Activated naive CD4-positive, alpha-beta T cell treated with anti-CD3 and anti-CD28 coated beads, Interleukin-2, amount 10 ng/mL, durations not matched to agents 7 days and 5 days (primary cell): ENCODE data around the gene ASTN2.

Source experiments
- CTCF ChIA-PET: fragments of 350-600 bp; sonication (Branson Sonifier 250); formaldehyde crosslinking; loops from one replicate; lab custom pipeline; 2021; ENCODE audit warnings: antibody characterized with exemption; lab: Charles Lee
- DNase-seq: peaks from one replicate; pipeline ENCODE4 v3.0.0-alpha.2; 2020
- H3K27ac Mint-ChIP-seq: one replicate; pipeline ENCODE4 v1.8.0; 2021; ENCODE audit warnings: mild to moderate bottlenecking, moderate library complexity, mixed read lengths
- H3K27me3 Mint-ChIP-seq: one replicate; pipeline ENCODE4 v1.8.0; 2021; ENCODE audit warnings: mild to moderate bottlenecking, mixed read lengths
- H3K36me3 Mint-ChIP-seq: one replicate; pipeline ENCODE4 v1.8.0; 2021; ENCODE audit warnings: mixed read lengths
- H3K4me1 Mint-ChIP-seq: one replicate; pipeline ENCODE4 v1.8.0; 2021; ENCODE audit warnings: mixed read lengths
- H3K4me3 Mint-ChIP-seq: one replicate; pipeline ENCODE4 v1.8.0; 2021; ENCODE audit warnings: mild to moderate bottlenecking, moderate library complexity, mixed read lengths
- H3K9me3 Mint-ChIP-seq: one replicate; pipeline ENCODE4 v1.8.0; 2021; ENCODE audit warnings: mixed read lengths

The ASTN2 gene

DNA sequence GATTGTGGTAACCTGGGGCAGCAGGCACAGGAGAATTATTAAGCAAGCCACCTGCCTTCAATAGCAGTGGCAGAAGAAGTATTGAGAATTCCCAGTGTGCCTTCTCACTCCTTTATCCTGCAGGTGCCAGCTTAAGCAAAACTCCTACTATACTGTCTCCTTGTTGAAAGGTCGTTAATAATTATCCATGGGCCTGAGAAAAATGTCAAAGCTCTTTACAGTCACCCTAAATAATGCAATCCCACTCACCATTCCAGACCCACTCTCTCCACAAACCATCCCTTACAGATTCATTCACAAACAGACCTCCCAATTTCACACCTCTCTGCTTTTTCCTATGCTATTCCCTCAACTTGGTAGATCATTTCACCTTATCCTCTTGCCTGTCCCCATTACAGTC is 889.2 kb downstream of the ASTN2 start:
- CTCF ChIA-PET = no interaction called here
- Mint-ChIP-seq H3K4me1 (no peaks in the 10 kb centered on the region), H3K36me3 (no peaks in the 10 kb centered on the region), H3K9me3 (peaks cover 8% of the 10 kb centered on the region), H3K27ac (no peak overlapping the region), H3K27me3 (no peaks in the 10 kb centered on the region), H3K4me3 (no peak overlapping the region)
- DNase-seq = no peak

DNA sequence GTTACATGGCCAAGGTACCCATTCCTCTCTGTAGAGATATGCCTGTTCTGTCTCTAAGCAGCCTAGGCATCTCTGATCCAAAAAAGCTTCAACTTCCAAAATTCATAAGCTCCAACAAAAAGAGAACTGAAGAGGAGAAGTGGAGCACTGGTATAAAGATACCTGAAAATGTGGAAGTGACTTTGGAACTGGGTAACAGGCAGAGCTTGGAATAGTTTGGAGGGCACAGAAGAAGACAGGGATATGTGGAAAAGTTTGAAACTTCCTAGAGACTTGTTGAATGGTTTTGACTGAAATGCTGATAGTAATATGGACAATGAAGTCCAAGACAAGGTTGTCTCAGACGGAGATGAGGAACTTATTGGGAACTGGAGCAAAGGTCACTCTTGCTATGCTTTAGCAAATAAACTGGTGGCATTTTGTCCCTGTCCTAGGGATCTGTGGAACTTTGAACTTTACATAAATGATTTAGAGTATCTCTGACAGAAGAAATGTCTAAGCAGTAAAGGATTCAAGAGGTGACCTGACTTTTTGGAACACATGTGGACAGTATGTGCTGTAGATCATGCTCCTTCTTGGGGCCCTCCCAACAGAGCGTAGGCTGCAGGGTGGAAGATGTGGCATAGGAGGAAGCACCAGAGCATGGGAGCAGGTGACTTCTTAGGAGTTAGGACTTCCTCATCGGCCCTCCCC is 889.9 kb downstream of the ASTN2 start:
- Mint-ChIP-seq H3K36me3 (no peaks in the 10 kb centered on the region), H3K4me1 (no peaks in the 10 kb centered on the region), H3K27me3 (no peaks in the 10 kb centered on the region), H3K4me3 (no peak overlapping the region), H3K27ac (no peak overlapping the region), H3K9me3 (peaks cover 8% of the 10 kb centered on the region)
- CTCF ChIA-PET = no interaction called here
- DNase-seq = no peak

DNA sequence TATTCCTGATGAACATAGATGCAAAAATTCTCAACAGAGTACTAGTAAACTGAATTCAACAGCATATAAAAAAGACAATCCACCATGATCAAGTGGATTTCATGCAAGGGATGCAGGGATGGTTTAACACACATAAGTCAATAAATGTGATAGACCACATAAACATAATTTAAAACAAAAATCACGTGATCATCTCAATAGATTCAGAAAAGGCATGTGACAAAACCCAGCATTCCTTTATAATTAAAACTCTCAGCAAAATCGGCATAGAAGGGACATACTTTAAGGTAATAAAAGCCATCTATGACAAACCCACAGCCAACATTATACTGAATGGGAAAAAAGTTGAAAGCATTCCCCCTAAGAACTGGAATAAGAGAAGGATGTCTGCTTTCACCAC is 894.6 kb downstream of the ASTN2 start:
- Mint-ChIP-seq H3K9me3 (peaks cover 8% of the 10 kb centered on the region), H3K4me3 (no peak overlapping the region), H3K27ac (no peak overlapping the region), H3K36me3 (no peaks in the 10 kb centered on the region), H3K4me1 (no peaks in the 10 kb centered on the region), H3K27me3 (no peaks in the 10 kb centered on the region)
- no peak for DNase-seq
- CTCF ChIA-PET = no interaction called here

DNA sequence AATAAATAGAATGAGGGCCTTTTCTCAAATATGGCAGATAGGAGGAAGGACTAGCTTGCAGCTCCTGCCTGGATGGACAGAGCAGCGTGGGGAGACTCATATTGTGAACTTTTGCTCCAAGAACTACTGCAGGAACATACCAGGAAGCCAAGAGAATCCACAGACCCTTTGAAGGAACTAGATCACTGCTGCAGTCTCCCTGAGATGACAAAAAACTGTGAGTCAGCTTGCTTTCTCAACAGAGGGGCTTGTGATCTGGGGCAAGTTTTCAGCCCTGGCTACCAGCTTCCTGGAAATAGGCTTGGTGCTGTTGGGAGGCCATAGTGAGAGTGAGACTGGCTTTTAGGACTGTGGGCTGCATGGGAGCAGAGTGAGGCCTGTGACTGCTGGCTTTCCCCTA is 898.4 kb downstream of the ASTN2 start:
- Mint-ChIP-seq H3K4me3 (no peak overlapping the region), H3K4me1 (no peaks in the 10 kb centered on the region), H3K27ac (no peak overlapping the region), H3K27me3 (no peaks in the 10 kb centered on the region), H3K36me3 (no peaks in the 10 kb centered on the region), H3K9me3 (peaks cover 23% of the 10 kb centered on the region)
- CTCF ChIA-PET = no interaction called here
- no peak for DNase-seq

DNA sequence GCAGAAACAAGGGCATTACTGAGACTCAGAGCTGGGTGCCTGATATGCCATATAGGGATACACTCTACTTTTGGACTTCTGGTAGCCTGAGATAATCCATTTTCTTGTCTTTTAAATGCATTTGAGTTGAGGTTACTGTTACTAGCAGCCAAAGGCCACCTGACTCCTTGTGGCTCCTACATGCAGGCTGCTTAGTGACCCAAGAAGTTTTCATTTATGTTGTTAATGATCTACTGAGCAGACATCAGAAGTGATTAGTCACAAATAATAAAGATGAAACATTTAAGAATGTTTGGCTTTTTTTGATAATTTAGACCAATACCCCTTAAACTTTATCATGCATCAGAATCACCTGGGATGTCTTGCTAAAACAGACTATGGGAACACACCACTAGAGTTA is 899.3 kb downstream of the ASTN2 start:
- H3K4me1 Mint-ChIP-seq = no peaks in the 10 kb centered on the region
- no peaks in the 10 kb centered on the region for H3K36me3 Mint-ChIP-seq
- CTCF ChIA-PET = no interaction called here
- no peak for DNase-seq
- no peak overlapping the region for H3K27ac Mint-ChIP-seq
- H3K4me3 Mint-ChIP-seq = no peak overlapping the region
- H3K27me3 Mint-ChIP-seq = no peaks in the 10 kb centered on the region
- peaks cover 23% of the 10 kb centered on the region for H3K9me3 Mint-ChIP-seq

DNA sequence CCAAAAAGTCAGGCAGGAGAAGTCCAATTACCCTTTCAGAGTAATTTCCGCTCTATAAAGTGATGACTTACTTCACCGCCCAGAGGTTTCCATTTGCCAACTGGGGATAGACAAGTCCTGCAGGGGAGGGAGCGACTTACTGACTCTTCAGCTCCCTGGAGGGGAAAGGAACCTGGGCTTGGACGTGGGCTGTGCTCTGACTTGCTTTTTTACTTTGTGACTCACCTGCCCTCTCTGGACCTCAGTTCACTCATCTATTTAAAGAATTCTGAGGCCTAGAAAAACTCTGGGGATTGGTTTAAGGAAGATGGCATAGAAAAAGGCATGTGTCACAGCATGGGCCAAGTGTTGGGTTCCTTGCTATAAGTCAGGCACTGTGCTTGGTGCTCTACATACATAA is 908.2 kb downstream of the ASTN2 start:
- no peak overlapping the region for H3K4me3 Mint-ChIP-seq
- H3K36me3 Mint-ChIP-seq = no peaks in the 10 kb centered on the region
- DNase-seq = no peak
- no peaks in the 10 kb centered on the region for H3K27me3 Mint-ChIP-seq
- CTCF ChIA-PET = no interaction called here
- H3K27ac Mint-ChIP-seq = no peak overlapping the region
- no peaks in the 10 kb centered on the region for H3K4me1 Mint-ChIP-seq
- peaks cover 8% of the 10 kb centered on the region for H3K9me3 Mint-ChIP-seq

DNA sequence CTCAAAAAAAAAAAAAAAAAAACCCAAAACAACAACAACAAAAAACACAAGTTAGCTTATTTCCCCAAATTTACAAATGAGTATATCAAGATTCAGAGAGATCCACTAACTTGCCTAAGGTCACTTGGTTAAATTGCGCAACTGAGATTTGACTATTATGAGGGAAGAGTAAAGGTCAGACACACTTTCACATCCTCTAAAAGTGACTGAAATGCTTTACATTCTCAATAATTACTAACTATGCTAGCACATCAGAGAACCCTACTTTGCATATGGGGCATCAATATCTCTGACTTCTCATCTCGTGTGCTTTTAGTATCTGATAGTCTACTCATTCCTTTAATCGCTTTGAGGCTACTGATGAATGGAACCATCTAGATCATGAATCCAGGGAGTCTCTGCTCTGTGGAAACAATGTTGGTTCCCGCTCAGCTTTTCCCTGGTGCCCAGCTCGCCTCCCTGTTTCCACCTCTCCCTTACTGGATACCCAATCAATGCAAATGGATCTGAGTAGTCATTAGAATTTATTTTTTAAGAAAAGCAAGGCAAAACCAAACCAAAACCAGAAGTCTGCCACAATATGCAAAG is 909.9 kb downstream of the ASTN2 start:
- H3K4me1 Mint-ChIP-seq = no peaks in the 10 kb centered on the region
- H3K27me3 Mint-ChIP-seq = no peaks in the 10 kb centered on the region
- CTCF ChIA-PET = no interaction called here
- no peak for DNase-seq
- H3K9me3 Mint-ChIP-seq = peaks cover 5% of the 10 kb centered on the region
- H3K27ac Mint-ChIP-seq = no peak overlapping the region
- no peak overlapping the region for H3K4me3 Mint-ChIP-seq
- no peaks in the 10 kb centered on the region for H3K36me3 Mint-ChIP-seq

DNA sequence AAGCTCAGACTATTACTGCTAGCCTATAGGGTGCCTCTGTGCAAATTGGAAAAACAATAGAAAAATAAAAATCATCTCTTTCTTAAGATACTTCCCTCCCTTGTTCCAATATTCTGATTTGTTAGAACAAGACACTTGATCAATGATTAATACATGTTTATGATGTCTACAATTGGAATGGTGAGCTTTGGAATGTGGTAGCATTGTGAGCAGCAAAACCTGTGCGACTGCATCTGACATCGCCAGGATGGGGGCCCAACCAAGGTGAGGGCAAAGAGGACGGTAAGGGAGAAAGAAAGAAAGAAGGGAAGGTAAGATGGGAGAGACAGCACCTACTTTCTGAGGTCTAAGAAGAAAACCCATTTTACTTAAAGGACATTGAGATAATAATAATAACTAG is 910.8 kb downstream of the ASTN2 start:
- CTCF ChIA-PET = interaction anchor here (1.3 kb wide), 1 partner anchor 11 kb away, joined by 4 read pairs; no protein-coding TSS in a partner anchor

DNA sequence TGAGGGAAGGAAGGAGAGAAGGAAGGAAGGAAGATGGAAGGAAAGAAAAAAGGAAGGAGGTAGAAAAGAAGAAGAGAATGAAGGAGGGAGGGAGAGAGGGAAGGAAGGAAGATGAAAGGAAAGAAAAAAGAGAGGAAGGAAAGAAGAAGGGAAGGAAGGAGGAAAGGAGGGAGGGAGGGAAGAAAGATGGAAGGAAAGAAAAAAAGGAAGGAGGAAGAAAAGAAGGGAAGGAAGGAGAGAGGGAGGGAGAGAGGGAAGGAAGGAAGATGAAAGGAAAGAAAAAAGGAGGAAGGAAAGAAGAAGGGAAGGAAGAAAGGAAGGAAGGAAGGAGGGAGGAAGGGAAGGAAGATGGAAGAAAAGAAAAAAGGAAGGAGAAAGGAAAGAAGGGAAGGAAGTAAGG is 912.1 kb downstream of the ASTN2 start:
- H3K9me3 Mint-ChIP-seq = peaks cover 2% of the 10 kb centered on the region
- H3K4me3 Mint-ChIP-seq = no peak overlapping the region
- no peaks in the 10 kb centered on the region for H3K27me3 Mint-ChIP-seq
- H3K27ac Mint-ChIP-seq = no peak overlapping the region
- no peaks in the 10 kb centered on the region for H3K36me3 Mint-ChIP-seq
- H3K4me1 Mint-ChIP-seq = no peaks in the 10 kb centered on the region
- DNase-seq = no peak
- CTCF ChIA-PET = interaction anchor here (1.3 kb wide), 1 partner anchor 9 kb away, joined by 4 read pairs; no protein-coding TSS in a partner anchor

More for the DNA sequence above, 910.8 kb downstream of the ASTN2 start:
- Mint-ChIP-seq H3K9me3 (peaks cover 2% of the 10 kb centered on the region), H3K27ac (no peak overlapping the region), H3K4me3 (no peak overlapping the region), H3K36me3 (no peaks in the 10 kb centered on the region), H3K27me3 (no peaks in the 10 kb centered on the region), H3K4me1 (no peaks in the 10 kb centered on the region)
- no peak for DNase-seq

DNA sequence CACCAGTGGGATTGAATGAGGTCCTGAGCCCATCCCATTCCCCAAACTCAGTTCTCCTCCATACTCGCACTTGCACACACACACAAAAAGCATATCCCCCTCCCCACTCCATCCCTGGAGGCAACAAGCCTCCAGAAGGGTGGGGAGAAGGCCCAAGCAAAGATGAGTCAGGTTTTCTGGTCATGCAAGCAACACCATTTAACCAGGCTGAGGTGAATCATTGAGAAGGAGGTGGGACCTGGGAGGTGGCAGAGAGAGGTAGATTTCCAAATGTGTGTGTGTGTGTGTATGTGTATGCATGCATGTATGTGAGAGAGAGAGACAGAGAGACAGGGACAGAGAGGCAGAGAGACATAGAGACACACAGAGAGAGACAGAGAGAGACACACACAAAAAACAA is 913.0 kb downstream of the ASTN2 start:
- no peak overlapping the region for H3K4me3 Mint-ChIP-seq
- no peak for DNase-seq
- H3K36me3 Mint-ChIP-seq = no peaks in the 10 kb centered on the region
- H3K27ac Mint-ChIP-seq = no peak overlapping the region
- H3K27me3 Mint-ChIP-seq = no peaks in the 10 kb centered on the region
- CTCF ChIA-PET = no interaction called here
- H3K9me3 Mint-ChIP-seq = no peaks in the 10 kb centered on the region
- no peaks in the 10 kb centered on the region for H3K4me1 Mint-ChIP-seq

DNA sequence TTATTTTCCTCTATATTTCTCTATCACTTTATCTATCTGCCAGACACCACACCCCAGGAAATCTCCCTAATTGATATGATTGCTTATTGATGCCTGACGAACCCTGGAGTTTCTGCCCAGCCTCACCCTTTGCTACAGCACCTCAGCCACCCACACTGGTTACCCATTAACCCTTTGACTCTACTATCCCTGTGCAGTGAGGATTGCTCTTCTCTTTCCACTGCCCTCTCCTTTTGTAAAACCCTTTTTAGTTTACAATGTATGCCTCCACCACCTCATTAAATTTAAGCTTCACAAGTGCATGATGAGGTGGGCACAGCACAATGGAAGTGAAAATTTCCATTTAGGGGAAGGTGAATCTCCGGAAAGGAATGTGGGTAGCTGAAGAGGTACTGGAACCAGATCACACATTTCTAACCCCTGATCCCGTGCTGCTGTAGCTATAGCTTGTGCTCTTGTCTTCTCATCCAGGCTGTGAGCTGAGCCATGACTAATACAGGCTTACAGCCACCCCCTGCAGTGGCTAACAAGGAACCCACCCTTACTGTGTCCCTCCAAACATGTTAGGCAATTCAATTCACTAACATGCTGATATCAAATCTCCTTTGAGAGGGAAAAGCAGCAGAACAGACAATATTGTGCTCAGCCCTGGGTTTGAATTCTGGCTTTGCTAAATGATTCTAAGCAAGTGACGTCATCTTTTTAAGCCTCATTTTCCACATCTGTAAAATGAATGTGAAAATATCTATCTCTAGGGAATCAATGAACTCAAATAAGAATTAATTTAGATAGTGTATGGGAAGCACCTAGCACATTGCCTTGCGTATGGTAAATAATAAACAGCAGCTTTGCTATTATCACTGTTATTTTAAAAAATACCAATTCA is 914.6 kb downstream of the ASTN2 start:
- Mint-ChIP-seq H3K4me1 (no peaks in the 10 kb centered on the region), H3K27me3 (no peaks in the 10 kb centered on the region), H3K9me3 (no peaks in the 10 kb centered on the region), H3K27ac (no peak overlapping the region), H3K36me3 (no peaks in the 10 kb centered on the region), H3K4me3 (no peak overlapping the region)
- no peak for DNase-seq
- CTCF ChIA-PET = no interaction called here

DNA sequence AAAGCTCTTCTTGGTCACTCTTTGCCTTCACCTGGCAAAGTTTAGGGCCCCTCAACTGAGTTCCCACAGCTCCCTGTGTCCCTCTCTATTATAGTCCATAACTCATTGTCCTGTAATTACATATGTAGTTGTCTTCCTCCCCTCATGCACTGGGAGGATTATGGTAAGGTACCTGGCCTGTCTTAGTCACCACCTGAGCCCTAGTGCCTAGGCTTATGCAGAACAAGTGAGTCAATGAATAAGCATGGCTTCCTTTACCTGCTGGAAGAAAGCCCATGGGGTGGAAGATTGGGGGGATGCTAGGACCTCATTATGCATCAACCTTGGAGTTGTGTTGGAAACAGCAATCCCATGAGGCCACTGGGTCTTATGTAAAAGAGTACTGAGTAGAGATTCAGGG is 915.4 kb downstream of the ASTN2 start:
- CTCF ChIA-PET = interaction anchor here (0.6 kb wide), 1 partner anchor 19 kb away, joined by 3 read pairs; no protein-coding TSS in a partner anchor
- Mint-ChIP-seq H3K4me3 (no peak overlapping the region), H3K36me3 (no peaks in the 10 kb centered on the region), H3K27ac (no peak overlapping the region), H3K4me1 (no peaks in the 10 kb centered on the region), H3K9me3 (no peaks in the 10 kb centered on the region), H3K27me3 (no peaks in the 10 kb centered on the region)
- DNase-seq = no peak

DNA sequence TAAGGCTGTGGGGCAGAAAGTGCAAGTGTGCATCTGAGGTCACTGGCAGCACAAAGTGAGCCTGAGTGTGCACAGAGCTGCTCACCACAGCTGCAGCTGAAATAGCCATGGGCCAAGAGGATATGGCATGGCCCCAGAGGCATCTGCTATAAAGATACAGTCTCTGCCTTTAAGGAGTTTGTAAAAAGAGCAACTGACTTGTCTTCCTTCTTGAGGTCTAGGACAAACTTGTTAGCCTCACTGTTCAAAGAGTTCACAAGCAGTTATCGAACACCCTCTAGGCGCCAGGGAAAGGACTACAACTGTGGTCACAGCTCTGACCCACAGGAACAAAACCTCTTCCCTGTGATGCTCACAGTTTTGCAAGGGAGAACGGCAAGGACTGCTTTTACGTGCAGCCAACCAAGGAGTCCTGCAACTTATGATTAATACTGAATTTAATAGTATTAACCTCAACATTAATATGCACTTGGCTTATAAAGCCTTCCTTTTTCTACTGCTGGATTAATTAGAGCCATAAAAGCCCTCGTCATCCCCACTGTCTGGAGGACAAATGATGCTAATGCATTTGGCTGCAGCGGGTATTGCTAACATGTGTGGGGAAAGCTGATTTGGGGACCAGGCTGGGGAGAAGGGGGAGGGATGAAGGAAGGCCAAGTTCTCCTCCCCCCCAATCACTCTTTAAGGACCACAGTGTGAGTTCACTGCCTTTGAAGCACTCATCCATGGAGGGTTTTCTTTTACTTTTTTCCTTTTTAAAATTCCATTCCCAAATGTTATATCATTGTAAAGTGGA is 917.6 kb downstream of the ASTN2 start:
- no peak overlapping the region for H3K27ac Mint-ChIP-seq
- CTCF ChIA-PET = no interaction called here
- no peaks in the 10 kb centered on the region for H3K36me3 Mint-ChIP-seq
- H3K4me1 Mint-ChIP-seq = no peaks in the 10 kb centered on the region
- no peaks in the 10 kb centered on the region for H3K9me3 Mint-ChIP-seq
- H3K4me3 Mint-ChIP-seq = no peak overlapping the region
- H3K27me3 Mint-ChIP-seq = no peaks in the 10 kb centered on the region
- no peak for DNase-seq

DNA sequence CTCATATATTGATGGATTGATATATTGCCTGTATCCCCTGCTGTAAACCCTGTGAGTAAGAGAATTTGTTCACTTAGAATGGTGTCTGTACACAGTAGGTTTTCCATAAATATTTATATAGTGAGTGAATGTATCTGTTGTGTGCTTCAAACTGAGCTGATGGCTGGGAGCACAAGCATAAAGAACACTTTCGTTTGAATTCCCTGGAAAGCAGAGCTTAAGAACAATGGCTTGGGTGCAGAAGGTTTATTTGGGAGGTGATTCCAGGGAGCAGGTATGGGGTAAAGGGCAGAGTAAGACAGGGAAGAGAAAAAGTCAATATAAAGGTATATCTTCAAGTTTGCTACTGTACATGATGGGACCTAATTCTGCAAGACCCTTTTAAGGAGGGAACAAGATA is 918.7 kb downstream of the ASTN2 start:
- Mint-ChIP-seq H3K9me3 (no peaks in the 10 kb centered on the region), H3K27me3 (no peaks in the 10 kb centered on the region), H3K4me1 (no peaks in the 10 kb centered on the region), H3K27ac (no peak overlapping the region), H3K36me3 (no peaks in the 10 kb centered on the region), H3K4me3 (no peak overlapping the region)
- CTCF ChIA-PET = no interaction called here
- DNase-seq = no peak
